ENCODE results near the gene SLC44A4. TPM values are rescaled to one million over a fixed set of nuclear protein-coding genes. Genes with fewer than 3 reads are reported as not detected.

Gene SLC44A4
- total RNA-seq, 1 donor from 2014 or later: 53.7 TPM

GRCh38 chr6:31905041-31905440, 26.2 kb upstream of the SLC44A4 start:
- Histone ChIP-seq H3K9me3 (no peaks in the 10 kb centered on the region), H3K27me3 (ENCODE audit: low read depth) (no peaks in the 10 kb centered on the region), H3K4me3 (no peak overlapping the region), H3K27ac (no peak overlapping the region), H3K36me3 (no peaks in the 10 kb centered on the region), H3K4me1 (peaks cover 29% of the 10 kb centered on the region)
- ATAC-seq: no peak
- no peak for DNase-seq
- intact Hi-C loops (cut with DNase I): no loop called here
- no peak for TF ChIP-seq CTCF (IDR thresholded peaks at IDR 0.05)

- H3K27me3 ChIP-seq (ENCODE audit: low read depth): no peaks in the 10 kb centered on the region
- intact Hi-C loops (cut with DNase I): no loop called here
- ATAC-seq (no peak), DNase-seq (no peak)
- no peaks in the 10 kb centered on the region for H3K9me3 ChIP-seq
- no peak overlapping the region for H3K27ac ChIP-seq
- peaks cover 36% of the 10 kb centered on the region for H3K4me1 ChIP-seq
- no peaks in the 10 kb centered on the region for H3K36me3 ChIP-seq
- no peak overlapping the region for H3K4me3 ChIP-seq
- TF ChIP-seq CTCF (IDR thresholded peaks at IDR 0.05): no peak
Measured at GRCh38 chr6:31903957-31904356, 25.2 kb upstream of the SLC44A4 start.

GRCh38 chr6:31901953-31902643, 23.3 kb upstream of the SLC44A4 start, which contains the start of gene ZBTB12:
ZBTB12 (minus strand) TSS chr6:31902086; CDS start chr6:31901305, 781 bp downstream.
- peak; percentile 6 for TF ChIP-seq CTCF (IDR thresholded peaks at IDR 0.05)
- Histone ChIP-seq H3K4me1 (peaks cover 36% of the 10 kb centered on the region), H3K27me3 (ENCODE audit: low read depth) (no peaks in the 10 kb centered on the region), H3K36me3 (no peaks in the 10 kb centered on the region), H3K27ac (peak within 1 kb of the TSS; percentile 82), H3K9me3 (no peaks in the 10 kb centered on the region), H3K4me3 (peak within 1 kb of the TSS; percentile 83)
- peak; percentile 89 to 92 for ATAC-seq
- intact Hi-C loops (cut with DNase I): no loop called here
- DNase-seq: peak; percentile 93

GRCh38 chr6:31901415-31901952, 22.7 kb upstream of the SLC44A4 start:
- ATAC-seq: peak; percentile 21 to 22
- Histone ChIP-seq H3K27ac (no peak overlapping the region), H3K4me1 (peaks cover 35% of the 10 kb centered on the region), H3K4me3 (peak overlapping the region; percentile 83), H3K9me3 (no peaks in the 10 kb centered on the region), H3K36me3 (no peaks in the 10 kb centered on the region), H3K27me3 (ENCODE audit: low read depth) (no peaks in the 10 kb centered on the region)
- DNase-seq: peak; percentile 75
- intact Hi-C loops (cut with DNase I): no loop called here
- no peak for TF ChIP-seq CTCF (IDR thresholded peaks at IDR 0.05)

- H3K36me3 ChIP-seq: peaks cover 2% of the 10 kb centered on the region
- no peak for DNase-seq
- H3K4me1 ChIP-seq: peaks cover 39% of the 10 kb centered on the region
- intact Hi-C loops (cut with DNase I): no loop called here
- no peaks in the 10 kb centered on the region for H3K9me3 ChIP-seq
- H3K4me3 ChIP-seq: peak overlapping the region; percentile 83
- no peak overlapping the region for H3K27ac ChIP-seq
- ATAC-seq: no peak
- no peaks in the 10 kb centered on the region for H3K27me3 ChIP-seq (ENCODE audit: low read depth)
- no peak for TF ChIP-seq CTCF (IDR thresholded peaks at IDR 0.05)
Measured at GRCh38 chr6:31900917-31901414, 22.2 kb upstream of the SLC44A4 start.
